ENCODE measurements around the gene APOM.

DNA sequence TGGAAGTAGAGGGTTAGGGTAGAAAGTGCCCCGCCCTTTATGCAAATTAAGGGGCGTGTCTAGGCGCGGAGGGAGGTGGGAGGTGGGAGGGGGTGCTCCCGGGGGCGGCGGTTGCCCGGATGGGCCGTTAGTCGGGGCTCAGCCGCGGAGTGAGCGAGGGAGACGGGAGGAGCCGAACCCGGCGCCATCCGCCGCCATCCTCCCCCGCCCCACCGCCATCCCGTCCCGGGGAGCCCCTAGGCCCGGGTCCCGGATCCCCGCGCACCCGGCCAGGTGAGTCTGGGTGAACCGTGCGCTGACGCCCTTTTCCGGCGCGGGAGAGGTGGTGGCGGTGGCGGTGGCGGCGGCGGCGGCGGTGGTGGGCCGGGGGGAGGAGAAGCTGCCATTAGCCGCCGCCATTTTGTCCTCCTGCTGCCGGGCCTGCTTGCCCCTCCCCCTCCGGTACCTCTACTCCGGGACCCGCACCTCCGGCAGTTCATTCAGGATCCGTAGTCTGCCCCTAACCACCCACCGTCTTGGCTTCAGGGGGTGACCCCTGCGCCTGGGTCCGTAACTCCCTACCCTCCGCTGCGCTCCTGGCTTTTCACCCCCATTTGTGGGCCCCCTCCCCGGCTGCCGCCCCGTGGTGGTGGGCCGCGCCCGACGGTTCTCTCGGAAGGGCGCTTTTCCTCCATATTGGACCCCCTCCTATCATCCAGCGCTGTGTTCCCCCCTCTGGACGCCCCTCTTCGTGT lies 34.9 kb upstream of the APOM start, which contains the start of gene PRRC2A:
- TF ChIP-seq EZH2phosphoT487 (IDR thresholded peaks at IDR 0.05; ENCODE audit: borderline replicate concordance, low read depth, low read length) (no peak), CTCF (conservative IDR thresholded peaks at IDR 0.05; ENCODE audit: low read length) (no peak)
